ENCODE measurements around the gene MRPL54.
"Not testable (repeated sequence)": the region's sequence is repeated elsewhere in the genome, so short reads cannot be mapped to it uniquely, and the experiment has no call there.

MRPL54 gene

DNA sequence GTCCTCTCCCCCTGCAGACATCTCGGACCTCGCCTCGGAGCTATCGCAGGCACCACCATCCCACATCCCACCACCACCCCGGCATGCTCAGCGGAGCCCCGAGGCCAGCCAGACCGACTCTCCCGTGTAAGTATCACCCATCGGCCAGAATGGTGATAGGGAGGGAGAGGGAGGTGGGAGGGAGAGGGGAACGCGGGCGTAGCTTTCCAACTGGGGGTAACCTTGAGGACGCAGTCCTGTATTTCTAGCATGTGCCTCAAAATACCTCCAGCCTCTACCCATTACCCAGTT lies 28.2 kb upstream of the MRPL54 start:
- Mint-ChIP-seq H3K9me3 (no peaks in the 10 kb centered on the region), H3K27me3 (no peaks in the 10 kb centered on the region), H3K4me3 (no peak overlapping the region), H3K27ac (no peak overlapping the region), H3K4me1 (peaks cover 11% of the 10 kb centered on the region)
- no peak for DNase-seq
- ATAC-seq, result no peak

DNA sequence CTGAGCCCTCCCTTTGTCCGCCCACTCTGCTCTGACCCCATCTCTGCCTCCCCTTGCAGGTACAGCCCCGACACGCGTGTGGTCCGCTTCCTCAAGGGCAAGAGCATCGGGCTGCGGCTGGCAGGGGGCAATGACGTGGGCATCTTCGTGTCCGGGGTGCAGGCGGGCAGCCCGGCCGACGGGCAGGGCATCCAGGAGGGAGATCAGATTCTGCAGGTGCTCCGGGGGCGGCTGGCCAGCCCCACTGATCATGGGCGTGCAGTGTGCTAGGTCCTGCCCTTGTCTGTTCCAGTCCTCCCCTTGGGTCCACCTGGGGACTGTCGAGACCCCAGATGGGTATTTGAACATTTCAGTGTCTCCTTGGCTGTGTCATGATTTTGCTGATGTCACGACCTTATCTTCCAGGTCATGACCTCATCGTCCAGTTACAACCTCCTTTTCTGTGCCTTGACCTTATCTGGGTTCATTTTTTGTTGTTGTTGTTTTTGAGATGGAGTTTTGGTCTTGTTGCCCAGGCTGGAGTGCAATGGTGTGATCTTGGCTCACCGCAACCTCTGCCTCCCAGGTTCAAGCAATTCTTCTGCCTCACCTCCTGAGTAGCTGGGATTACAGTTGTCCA lies 26.3 kb upstream of the MRPL54 start:
- DNase-seq, result no peak
- Mint-ChIP-seq H3K4me3 (no peak overlapping the region), H3K27ac (no peak overlapping the region), H3K9me3 (no peaks in the 10 kb centered on the region), H3K27me3 (no peaks in the 10 kb centered on the region), H3K4me1 (peaks cover 18% of the 10 kb centered on the region)
- no peak for ATAC-seq

DNA sequence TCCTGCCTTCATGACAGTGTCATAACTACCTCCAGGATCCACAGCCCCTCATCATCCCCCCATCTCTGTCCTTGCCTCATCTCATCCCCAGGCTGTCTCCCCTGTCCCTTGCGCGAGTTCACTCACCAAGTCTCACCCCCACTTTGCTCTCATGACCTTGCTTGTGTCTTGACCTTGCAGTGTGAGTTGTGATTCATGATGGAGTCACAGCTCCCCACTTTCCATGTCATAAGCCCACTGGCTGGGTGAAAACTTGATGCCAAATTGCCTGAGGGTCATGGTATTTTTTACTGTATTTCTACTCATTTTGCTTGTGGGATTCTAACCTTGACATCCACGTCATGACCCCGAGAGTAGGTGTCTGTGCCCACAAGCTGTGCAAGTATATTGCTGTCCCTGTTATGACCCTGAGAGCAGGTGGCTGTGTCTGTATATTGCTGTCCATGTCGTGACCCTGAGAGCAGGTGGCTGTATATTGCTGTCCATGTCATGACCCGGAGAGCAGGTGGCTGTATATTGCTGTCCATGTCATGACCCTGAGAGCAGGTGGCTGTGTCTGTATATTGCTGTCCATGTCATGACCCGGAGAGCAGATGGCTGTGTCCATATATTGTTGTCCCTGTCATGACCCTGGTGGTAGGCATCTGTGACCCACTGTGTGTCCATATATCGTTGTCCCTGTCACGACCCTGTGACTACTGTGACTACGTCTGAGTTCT lies 24.8 kb upstream of the MRPL54 start:
- no peak overlapping the region for H3K4me3 Mint-ChIP-seq
- DNase-seq (no peak), ATAC-seq (no peak)
- no peaks in the 10 kb centered on the region for H3K9me3 Mint-ChIP-seq
- H3K27ac Mint-ChIP-seq, result no peak overlapping the region
- H3K27me3 Mint-ChIP-seq, result no peaks in the 10 kb centered on the region
- peaks cover 18% of the 10 kb centered on the region for H3K4me1 Mint-ChIP-seq

DNA sequence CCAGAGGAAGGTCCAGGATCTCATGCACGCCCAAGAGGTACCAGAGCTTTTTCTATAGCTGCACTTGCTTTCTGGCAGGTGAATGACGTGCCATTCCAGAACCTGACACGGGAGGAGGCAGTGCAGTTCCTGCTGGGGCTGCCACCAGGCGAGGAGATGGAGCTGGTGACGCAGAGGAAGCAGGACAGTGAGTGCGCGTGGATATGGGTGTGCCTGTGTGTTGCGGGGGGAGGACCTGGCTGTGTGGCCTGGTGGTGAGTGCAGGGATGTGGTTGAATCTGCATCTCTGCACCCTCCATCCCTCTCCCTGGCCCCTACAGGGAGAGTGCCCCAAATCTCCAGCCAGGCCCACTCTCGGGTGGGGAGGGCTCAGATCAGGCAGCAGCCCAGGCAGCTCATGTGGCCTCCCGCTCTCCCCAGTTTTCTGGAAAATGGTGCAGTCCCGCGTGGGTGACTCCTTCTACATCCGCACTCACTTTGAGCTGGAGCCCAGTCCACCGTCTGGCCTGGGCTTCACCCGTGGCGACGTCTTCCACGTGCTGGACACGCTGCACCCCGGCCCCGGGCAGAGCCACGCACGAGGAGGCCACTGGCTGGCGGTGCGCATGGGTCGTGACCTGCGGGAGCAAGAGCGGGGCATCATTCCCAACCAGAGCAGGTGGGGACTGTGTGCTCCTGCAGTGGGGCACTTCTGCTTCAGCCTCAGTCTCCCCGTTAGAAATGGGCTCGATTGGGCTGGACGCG lies 23.8 kb upstream of the MRPL54 start:
- ATAC-seq (no peak), DNase-seq (no peak)
- Mint-ChIP-seq H3K4me3 (no peak overlapping the region), H3K9me3 (no peaks in the 10 kb centered on the region), H3K4me1 (peaks cover 18% of the 10 kb centered on the region), H3K27ac (no peak overlapping the region), H3K27me3 (no peaks in the 10 kb centered on the region)

DNA sequence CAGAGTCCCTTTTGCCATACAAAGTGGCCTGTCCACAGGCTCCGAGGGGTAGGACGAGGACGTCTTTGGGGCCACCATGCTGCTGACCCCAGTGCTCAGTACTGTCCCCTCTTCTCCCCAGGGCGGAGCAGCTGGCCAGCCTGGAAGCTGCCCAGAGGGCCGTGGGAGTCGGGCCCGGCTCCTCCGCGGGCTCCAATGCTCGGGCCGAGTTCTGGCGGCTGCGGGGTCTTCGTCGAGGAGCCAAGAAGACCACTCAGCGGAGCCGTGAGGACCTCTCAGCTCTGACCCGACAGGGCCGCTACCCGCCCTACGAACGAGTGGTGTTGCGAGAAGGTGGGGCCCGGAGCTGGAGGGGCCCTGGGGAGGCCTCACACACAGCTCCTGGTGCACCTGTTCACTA lies 22.1 kb upstream of the MRPL54 start:
- no peak overlapping the region for H3K27ac Mint-ChIP-seq
- no peaks in the 10 kb centered on the region for H3K9me3 Mint-ChIP-seq
- DNase-seq, result no peak
- no peak overlapping the region for H3K4me3 Mint-ChIP-seq
- H3K27me3 Mint-ChIP-seq, result no peaks in the 10 kb centered on the region
- peaks cover 18% of the 10 kb centered on the region for H3K4me1 Mint-ChIP-seq
- no peak for ATAC-seq

DNA sequence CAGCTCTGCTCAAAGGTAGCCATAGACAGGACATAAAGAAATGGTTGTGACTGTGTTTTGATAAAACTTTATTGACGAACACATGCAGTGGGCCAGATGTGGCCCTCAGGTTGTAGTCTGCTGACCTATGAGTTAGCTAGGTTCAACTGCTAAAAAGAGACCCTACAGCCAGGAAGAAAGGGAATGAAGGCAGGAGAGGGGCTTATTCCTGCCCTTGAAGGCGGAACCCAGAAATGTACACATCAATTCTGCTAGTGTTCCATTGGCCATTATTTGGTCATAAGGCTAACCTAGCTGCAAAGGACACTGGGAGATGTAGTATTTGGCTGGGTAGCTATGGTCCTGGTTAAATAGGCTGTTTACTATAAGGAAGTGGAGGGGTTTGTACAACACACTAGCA lies 19.0 kb upstream of the MRPL54 start:
- H3K9me3 Mint-ChIP-seq, result no peaks in the 10 kb centered on the region
- no peak for DNase-seq
- no peaks in the 10 kb centered on the region for H3K27me3 Mint-ChIP-seq
- no peak for ATAC-seq
- H3K4me3 Mint-ChIP-seq, result no peak overlapping the region
- H3K4me1 Mint-ChIP-seq, result peaks cover 14% of the 10 kb centered on the region
- H3K27ac Mint-ChIP-seq, result peak overlapping the region in 1 of 2 donors; percentile 46

DNA sequence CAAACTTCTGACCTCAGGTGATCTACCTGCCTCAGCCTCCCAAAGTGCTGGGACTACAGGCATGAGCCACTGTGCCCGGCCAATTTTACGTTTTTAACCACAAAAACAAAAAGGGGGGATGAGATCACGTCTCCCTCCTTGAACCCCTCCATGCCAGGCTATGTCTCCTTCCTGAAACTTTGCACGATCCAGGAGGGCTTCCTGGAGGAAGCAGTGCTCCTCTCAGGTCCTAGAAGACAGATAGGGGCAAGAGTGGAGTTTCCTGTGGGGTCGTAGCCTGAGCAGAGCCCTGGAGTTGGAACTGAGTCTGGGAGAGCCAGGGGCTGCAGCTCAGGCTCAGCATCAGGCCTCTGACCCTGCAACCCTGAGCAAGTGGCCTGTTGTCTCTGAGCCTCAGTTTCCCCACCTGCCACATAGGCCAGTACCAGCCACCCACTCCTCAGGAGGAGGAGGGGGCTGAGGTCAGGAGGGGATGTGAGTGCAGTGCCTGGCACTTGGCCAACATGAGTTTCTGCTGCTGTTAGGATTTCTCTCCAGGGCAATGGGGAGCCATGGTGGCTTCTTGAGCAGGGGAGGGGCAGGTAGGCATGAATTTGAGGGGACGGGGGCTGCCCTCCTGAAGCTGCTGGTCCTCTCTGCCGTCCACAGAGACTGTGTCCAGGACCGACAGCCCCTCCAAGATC lies 17.0 kb upstream of the MRPL54 start:
- ATAC-seq (no peak), DNase-seq (no peak)
- no peak overlapping the region for H3K4me3 Mint-ChIP-seq
- no peak overlapping the region for H3K27ac Mint-ChIP-seq
- no peaks in the 10 kb centered on the region for H3K9me3 Mint-ChIP-seq
- no peaks in the 10 kb centered on the region for H3K4me1 Mint-ChIP-seq
- H3K27me3 Mint-ChIP-seq, result no peaks in the 10 kb centered on the region

DNA sequence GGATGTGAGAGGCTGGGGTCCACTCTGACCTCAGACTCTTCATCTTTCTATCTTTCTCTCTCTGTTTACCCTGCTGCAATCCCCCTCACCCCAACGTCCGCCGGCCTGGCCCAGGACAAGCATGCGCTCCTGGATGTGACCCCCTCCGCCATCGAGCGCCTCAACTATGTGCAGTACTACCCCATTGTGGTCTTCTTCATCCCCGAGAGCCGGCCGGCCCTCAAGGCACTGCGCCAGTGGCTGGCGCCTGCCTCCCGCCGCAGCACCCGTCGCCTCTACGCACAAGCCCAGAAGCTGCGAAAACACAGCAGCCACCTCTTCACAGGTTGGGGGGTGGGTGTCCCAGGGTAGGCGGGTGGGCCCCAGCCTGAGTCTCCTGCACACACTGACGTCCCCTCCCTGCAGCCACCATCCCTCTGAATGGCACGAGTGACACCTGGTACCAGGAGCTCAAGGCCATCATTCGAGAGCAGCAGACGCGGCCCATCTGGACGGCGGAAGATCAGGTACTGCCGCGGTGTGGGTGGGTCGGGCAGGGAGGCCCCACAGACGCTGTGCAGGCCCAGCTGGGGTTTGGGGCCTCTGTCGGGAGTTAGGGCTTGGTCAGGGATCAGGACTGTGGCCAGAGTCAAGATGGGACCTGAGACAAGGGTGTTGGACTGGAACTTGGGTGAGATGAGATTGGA lies 16.0 kb upstream of the MRPL54 start:
- Mint-ChIP-seq H3K9me3 (no peaks in the 10 kb centered on the region), H3K27ac (peak overlapping the region in 1 of 2 donors; percentile 38), H3K4me3 (no peak overlapping the region), H3K27me3 (no peaks in the 10 kb centered on the region), H3K4me1 (no peaks in the 10 kb centered on the region)
- ATAC-seq, result no peak
- no peak for DNase-seq

DNA sequence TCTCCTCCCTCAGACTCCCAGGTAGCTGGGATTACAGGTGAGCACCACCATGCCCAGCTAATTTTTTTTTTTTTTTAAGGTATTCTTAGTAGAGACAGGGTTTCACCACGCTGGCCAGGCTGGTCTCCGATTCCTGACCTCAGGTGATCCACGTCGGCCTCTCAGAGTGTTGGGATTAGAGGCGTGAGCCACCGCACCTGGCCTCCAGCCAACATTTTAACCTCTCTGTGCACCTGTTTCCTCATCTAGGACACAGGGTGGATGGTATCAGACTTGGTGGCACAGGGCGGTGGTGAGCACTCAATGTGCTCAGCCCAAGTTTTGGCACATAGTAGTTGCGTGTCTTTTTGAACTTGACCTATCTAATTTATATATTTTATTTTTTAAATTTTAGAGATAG lies 13.5 kb upstream of the MRPL54 start:
- no peak overlapping the region for H3K4me3 Mint-ChIP-seq
- no peaks in the 10 kb centered on the region for H3K27me3 Mint-ChIP-seq
- no peaks in the 10 kb centered on the region for H3K9me3 Mint-ChIP-seq
- DNase-seq (no peak), ATAC-seq (no peak)
- H3K4me1 Mint-ChIP-seq, result no peaks in the 10 kb centered on the region
- no peak overlapping the region for H3K27ac Mint-ChIP-seq

DNA sequence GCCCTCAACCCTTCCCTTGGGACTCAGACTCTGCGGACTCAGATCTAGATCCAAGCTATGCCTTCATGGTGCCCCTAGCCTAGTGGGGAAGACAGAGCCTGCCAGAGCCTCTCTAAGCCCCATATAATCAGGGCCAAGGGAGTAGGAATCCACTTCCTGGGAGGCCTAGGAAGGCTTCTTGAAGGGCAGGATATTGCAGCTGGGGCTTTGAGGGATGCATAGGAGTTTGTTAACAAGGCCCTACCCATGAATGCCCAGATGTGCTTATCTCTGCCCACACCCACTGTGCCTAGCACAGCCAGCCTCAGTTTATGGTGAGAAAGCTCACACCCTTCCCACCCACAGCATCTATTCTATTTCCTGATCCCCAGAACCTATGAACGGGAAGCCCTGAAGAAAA lies 12.3 kb upstream of the MRPL54 start:
- no peak for DNase-seq
- H3K9me3 Mint-ChIP-seq, result no peaks in the 10 kb centered on the region
- no peaks in the 10 kb centered on the region for H3K27me3 Mint-ChIP-seq
- H3K4me3 Mint-ChIP-seq, result no peak overlapping the region
- no peak overlapping the region for H3K27ac Mint-ChIP-seq
- H3K4me1 Mint-ChIP-seq, result peaks cover 7% of the 10 kb centered on the region
- no peak for ATAC-seq

DNA sequence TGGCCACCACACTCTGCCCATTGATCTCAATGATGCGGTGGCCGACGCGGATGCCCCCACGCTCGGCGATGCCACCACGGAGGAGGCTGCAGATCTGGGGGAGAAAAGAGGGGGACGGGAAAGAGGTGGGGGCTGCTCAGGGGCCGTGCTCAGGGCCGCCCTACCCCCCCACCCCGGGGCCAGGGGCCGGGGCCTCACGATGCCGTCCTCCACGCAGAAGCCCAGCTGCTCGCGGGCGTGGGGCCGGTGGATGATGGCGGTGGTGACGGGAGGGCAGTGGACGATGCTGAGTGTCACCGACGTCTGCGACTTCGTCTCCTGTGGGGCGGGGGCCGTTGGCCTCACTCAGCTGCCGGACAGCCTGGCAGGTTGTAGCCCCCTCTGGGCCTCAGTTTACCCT lies 11.2 kb upstream of the MRPL54 start:
- no peak overlapping the region for H3K4me3 Mint-ChIP-seq
- H3K9me3 Mint-ChIP-seq, result no peaks in the 10 kb centered on the region
- no peak overlapping the region for H3K27ac Mint-ChIP-seq
- H3K4me1 Mint-ChIP-seq, result peaks cover 17% of the 10 kb centered on the region
- ATAC-seq, result no peak
- no peak for DNase-seq
- no peaks in the 10 kb centered on the region for H3K27me3 Mint-ChIP-seq

DNA sequence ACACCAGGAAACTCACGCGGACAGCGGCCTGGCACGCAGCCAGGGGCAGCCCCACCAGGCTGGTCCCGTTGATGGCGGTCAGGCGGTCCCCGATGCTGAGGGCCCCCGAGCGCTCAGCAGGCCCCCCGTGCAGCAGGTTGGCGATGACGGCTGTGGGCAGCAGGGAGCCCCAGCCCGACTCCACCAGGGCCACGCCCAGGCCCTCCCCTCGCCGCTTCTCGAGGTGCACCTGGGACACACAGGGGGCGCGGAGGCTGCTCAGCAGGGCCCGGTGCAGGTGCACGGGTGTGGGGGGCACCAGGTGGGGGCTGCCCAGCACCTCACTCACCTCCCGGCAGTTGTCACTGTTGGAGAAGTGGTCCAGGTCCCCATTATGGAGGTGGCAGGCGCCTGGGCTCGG lies 10.0 kb upstream of the MRPL54 start:
- no peak overlapping the region for H3K4me3 Mint-ChIP-seq
- ATAC-seq (no peak), DNase-seq (no peak)
- H3K4me1 Mint-ChIP-seq, result peaks cover 17% of the 10 kb centered on the region
- no peak overlapping the region for H3K27ac Mint-ChIP-seq
- H3K9me3 Mint-ChIP-seq, result no peaks in the 10 kb centered on the region
- no peaks in the 10 kb centered on the region for H3K27me3 Mint-ChIP-seq

DNA sequence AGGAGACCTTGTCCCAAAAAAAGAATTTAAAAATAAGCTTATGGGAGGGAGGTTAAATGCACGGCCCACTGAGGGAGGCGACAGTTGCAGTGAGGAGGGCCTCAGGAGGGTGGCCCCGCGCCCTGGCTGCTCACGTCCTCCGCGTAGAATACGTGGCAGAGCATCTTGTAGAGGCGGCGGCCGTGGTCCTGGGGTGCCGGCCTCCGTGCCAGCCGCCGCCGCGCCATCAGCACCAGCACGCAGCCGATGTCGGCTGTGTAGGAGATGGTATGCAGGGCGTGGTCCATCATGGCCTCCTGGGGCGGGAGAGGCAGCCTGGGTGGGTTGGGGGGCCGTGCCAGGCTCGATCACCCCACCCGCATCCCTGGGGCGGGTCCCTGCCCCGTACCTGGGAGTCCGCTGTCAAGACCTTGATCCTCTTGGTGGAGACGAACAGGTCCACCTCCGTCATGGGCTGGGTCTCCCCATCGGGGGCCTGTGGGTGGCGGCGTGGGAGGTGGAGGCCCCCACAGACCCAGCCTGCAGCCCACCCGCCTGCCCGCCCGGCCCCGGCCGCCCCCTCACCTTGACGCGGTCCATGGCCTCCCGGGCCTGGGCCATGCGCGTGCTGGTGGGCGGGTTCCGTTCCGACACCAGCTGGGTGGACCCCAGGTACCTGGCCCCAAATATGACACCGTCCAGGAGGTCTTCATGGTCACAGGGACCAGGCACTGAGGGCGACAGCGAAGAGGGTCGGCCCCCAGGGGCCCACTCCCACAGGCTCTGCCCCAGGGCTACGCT lies 8.7 kb upstream of the MRPL54 start:
- H3K27me3 Mint-ChIP-seq, result no peaks in the 10 kb centered on the region
- H3K27ac Mint-ChIP-seq, result no peak overlapping the region
- no peak overlapping the region for H3K4me3 Mint-ChIP-seq
- H3K9me3 Mint-ChIP-seq, result no peaks in the 10 kb centered on the region
- ATAC-seq (peak; percentile 52), DNase-seq (no peak)
- peaks cover 17% of the 10 kb centered on the region for H3K4me1 Mint-ChIP-seq

DNA sequence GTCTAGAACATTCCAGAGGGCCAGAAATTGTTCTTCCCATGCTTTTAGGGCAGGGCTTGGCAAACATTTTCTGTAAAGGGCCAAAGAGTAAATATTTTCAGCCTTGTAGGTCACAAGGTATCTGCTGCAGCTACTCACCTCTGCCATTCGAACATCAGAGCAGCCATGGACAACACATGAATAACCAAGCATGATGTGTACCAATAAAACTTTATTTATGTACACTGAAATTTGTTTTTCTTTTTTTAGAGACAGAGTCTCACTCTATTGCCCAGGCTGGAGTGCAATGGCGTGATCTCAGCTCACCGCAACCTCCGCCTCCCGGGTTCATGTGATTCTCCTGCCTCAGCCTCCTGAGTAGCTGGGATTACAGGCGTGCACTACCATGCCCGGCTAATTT lies 4.8 kb upstream of the MRPL54 start:
- H3K27ac Mint-ChIP-seq, DNase-seq, H3K9me3 Mint-ChIP-seq, H3K27me3 Mint-ChIP-seq, H3K4me3 Mint-ChIP-seq, ATAC-seq: not testable (repeated sequence)
- peaks cover 51% of the 10 kb centered on the region for H3K4me1 Mint-ChIP-seq

DNA sequence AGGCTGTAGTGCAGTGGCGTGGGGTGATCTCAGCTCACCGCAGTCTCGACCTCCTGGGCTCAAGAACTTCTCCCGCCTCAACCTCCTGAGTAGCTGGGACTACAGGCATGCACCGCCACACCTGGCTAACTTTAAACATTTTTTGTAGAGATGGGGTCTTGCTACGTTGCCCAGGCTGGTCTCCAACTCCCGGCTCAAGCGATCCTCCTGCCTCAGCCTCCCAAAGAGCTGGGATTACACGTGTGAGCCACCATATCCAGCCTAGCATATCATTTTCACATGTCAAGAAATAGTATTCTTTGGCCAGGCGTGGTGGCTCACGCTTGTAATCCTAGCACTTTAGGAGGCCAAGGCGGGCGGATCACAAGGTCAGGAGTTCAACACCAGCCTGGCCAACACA lies 4.2 kb upstream of the MRPL54 start:
- peaks cover 57% of the 10 kb centered on the region for H3K4me1 Mint-ChIP-seq
- DNase-seq, H3K4me3 Mint-ChIP-seq, H3K27ac Mint-ChIP-seq, ATAC-seq, H3K9me3 Mint-ChIP-seq, H3K27me3 Mint-ChIP-seq: not testable (repeated sequence)

Measured in stimulated activated naive CD8-positive, alpha-beta T cell treated with anti-CD3 and anti-CD28 coated beads, Interleukin-15, amount 100 ng/mL, for 72 hours (primary cell).